SK-N-SH (cell line): ENCODE measurements around the gene SNX10.

Source experiments
- CHD2 ChIP-seq: fragments of 150-350 bp; IDR thresholded peaks from 2 replicates; pipeline ENCODE4 v1.6.1; 2018; ENCODE audit warnings: low read length; ENCODE audit not compliant: partially characterized antibody
- EP300 ChIP-seq, 2 experiments: IDR thresholded peaks; 2 replicates each; pipeline versions ENCODE4 v1.4.0 to v1.6.1; 2012; ENCODE audit warnings: borderline replicate concordance in 1 of 2, low read depth in 1 of 2, low read length in 1 of 2
- GABPA ChIP-seq: IDR thresholded peaks from 2 replicates; pipeline ENCODE4 v1.4.0; 2012; ENCODE audit warnings: low read depth, mild to moderate bottlenecking
- NFIC ChIP-seq: IDR thresholded peaks from 2 replicates; pipeline ENCODE4 v1.4.0; 2012; ENCODE audit warnings: borderline replicate concordance
- RAD21 ChIP-seq: IDR thresholded peaks from 2 replicates; pipeline ENCODE4 v1.6.1; 2012; ENCODE audit warnings: mild to moderate bottlenecking, low read length
- RCOR1 ChIP-seq: fragments of 150-350 bp; IDR thresholded peaks from 2 replicates; pipeline ENCODE4 v1.6.1; 2017; ENCODE audit warnings: antibody characterized with exemption, low read length
- RFX5 ChIP-seq: IDR thresholded peaks from 2 replicates; pipeline ENCODE4 v1.6.1; 2012; ENCODE audit warnings: mild to moderate bottlenecking, improper control_type of control experiment, low read length
- SMC3 ChIP-seq: IDR thresholded peaks from 2 replicates; pipeline ENCODE4 v1.6.1; 2012; ENCODE audit warnings: low read depth, low read length, improper control_type of control experiment
- YY1 ChIP-seq: IDR thresholded peaks from 2 replicates; pipeline ENCODE4 v1.4.0; 2012; ENCODE audit warnings: low read depth, mild to moderate bottlenecking
- TF ChIP-seq, protein P1 (sequence below): fragments of 200-600 bp; sonication (generic); IDR thresholded peaks from 2 replicates; pipeline ENCODE4 v1.6.1; 2017; ENCODE audit warnings: antibody characterized with exemption, mild to moderate bottlenecking, moderate library complexity
- TF ChIP-seq, protein P2 (sequence below): IDR thresholded peaks from 2 replicates; pipeline ENCODE4 v1.6.1; 2012; ENCODE audit warnings: mild to moderate bottlenecking, low read depth, low read length, moderate library complexity

DNA sequence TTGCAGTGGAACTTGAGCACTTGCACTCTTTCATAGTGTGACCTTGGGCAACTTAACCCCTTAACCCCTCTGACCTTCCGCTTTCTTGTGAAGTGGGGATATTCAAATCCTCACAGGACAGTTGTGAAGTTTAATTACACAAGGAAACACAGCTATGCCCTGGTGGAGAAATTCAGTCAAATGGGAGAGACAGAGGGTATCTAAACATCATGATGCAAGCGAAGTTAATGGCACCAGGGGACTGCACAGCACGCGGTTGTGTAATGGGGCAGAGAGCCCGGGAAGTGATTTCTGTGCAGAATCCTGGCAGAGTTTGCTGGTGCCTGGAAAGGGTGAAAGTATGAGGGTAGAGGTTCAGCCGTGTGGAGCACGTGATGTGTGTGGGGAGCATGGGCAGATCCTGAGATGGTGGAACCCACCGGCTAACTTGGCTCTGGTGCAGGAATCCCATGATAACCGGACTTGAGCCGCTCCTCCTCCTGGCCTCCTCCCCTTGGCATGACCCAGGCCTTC lies 51.7 kb downstream of the SNX10 start:
- no peak for TF ChIP-seq YY1
- TF ChIP-seq, protein P1, sequence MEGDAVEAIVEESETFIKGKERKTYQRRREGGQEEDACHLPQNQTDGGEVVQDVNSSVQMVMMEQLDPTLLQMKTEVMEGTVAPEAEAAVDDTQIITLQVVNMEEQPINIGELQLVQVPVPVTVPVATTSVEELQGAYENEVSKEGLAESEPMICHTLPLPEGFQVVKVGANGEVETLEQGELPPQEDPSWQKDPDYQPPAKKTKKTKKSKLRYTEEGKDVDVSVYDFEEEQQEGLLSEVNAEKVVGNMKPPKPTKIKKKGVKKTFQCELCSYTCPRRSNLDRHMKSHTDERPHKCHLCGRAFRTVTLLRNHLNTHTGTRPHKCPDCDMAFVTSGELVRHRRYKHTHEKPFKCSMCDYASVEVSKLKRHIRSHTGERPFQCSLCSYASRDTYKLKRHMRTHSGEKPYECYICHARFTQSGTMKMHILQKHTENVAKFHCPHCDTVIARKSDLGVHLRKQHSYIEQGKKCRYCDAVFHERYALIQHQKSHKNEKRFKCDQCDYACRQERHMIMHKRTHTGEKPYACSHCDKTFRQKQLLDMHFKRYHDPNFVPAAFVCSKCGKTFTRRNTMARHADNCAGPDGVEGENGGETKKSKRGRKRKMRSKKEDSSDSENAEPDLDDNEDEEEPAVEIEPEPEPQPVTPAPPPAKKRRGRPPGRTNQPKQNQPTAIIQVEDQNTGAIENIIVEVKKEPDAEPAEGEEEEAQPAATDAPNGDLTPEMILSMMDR: no peak
- no peak for TF ChIP-seq SMC3
- TF ChIP-seq GABPA: no peak
- no peak for TF ChIP-seq CHD2
- TF ChIP-seq EP300 (IDR thresholded peaks at IDR 0.05; ENCODE audit: borderline replicate concordance in 1 of 2, low read depth in 1 of 2, low read length in 1 of 2): no peak
- TF ChIP-seq RAD21: no peak
- TF ChIP-seq NFIC: no peak
- no peak for TF ChIP-seq RFX5
- no peak for TF ChIP-seq RCOR1
- TF ChIP-seq, protein P2, sequence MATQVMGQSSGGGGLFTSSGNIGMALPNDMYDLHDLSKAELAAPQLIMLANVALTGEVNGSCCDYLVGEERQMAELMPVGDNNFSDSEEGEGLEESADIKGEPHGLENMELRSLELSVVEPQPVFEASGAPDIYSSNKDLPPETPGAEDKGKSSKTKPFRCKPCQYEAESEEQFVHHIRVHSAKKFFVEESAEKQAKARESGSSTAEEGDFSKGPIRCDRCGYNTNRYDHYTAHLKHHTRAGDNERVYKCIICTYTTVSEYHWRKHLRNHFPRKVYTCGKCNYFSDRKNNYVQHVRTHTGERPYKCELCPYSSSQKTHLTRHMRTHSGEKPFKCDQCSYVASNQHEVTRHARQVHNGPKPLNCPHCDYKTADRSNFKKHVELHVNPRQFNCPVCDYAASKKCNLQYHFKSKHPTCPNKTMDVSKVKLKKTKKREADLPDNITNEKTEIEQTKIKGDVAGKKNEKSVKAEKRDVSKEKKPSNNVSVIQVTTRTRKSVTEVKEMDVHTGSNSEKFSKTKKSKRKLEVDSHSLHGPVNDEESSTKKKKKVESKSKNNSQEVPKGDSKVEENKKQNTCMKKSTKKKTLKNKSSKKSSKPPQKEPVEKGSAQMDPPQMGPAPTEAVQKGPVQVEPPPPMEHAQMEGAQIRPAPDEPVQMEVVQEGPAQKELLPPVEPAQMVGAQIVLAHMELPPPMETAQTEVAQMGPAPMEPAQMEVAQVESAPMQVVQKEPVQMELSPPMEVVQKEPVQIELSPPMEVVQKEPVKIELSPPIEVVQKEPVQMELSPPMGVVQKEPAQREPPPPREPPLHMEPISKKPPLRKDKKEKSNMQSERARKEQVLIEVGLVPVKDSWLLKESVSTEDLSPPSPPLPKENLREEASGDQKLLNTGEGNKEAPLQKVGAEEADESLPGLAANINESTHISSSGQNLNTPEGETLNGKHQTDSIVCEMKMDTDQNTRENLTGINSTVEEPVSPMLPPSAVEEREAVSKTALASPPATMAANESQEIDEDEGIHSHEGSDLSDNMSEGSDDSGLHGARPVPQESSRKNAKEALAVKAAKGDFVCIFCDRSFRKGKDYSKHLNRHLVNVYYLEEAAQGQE: no peak
